ENCODE data around the gene PAPOLB. TPM values are rescaled to one million over a fixed set of nuclear protein-coding genes. Genes with fewer than 3 reads are reported as not detected.
A peak's percentile ranks its signal among the peaks of the same experiment; 100 is the strongest.

Gene PAPOLB
- total RNA-seq, 1 donor from 2014 or later = 0.22 TPM

- no peak for TF ChIP-seq CTCF (IDR thresholded peaks at IDR 0.05; ENCODE audit: unreplicated experiment)
- H3K4me3 Mint-ChIP-seq = no peak overlapping the region
Measured at GRCh38 chr7:4875391-4875790, 13.6 kb upstream of the PAPOLB start.

DNA sequence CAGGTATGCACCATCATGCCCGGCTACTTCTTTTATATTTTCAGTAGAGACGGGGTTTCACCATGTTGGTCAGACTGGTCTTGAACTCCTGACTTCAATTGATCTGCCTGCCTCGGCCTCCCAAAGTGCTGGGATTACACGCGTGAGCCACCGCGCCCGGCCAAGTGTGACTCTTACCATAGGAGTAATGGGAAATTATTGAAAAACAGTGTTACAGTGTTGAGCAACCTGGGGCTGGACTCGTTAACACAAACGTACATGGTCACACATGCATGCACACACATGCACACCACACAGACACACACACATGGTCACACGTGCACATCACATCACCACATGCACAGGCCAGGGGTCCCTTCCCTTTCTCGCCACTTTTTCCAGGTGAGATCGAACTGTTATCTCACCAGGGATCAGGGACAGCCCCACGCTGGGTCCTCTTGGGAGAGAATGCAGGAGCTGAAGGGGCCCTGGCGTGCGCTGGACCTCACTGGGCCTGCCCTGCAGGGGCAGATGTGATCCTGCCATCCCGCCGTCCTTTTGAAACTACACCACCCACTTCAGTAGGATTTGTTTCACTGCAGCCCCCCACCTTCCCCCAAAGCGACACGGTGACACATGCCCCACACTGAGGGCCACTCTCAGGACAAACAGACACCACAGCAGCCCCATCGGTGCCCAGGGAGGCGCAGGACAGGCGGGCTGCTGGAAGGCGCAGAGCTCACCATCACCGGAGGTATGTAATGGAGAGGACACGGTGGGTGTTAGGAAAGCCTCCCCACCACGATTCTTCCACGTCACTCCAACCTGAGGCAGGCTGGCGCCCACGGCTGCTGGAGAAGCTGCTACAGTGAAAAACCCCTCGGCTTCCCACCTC, 11.5 kb upstream of the PAPOLB start:
- Mint-ChIP-seq H3K4me3 (no peak overlapping the region), H3K36me3 (no peaks in the 10 kb centered on the region), H3K9me3 (peaks cover 3% of the 10 kb centered on the region), H3K27me3 (ENCODE audit: low read depth) (no peaks in the 10 kb centered on the region), H3K4me1 (peaks cover 26% of the 10 kb centered on the region), H3K27ac (no peak overlapping the region)
- DNase-seq (ENCODE audit: low spot score in 2 of 2, unreplicated experiment in 2 of 2) = no peak
- no peak for TF ChIP-seq CTCF (IDR thresholded peaks at IDR 0.05; ENCODE audit: unreplicated experiment)

More at GRCh38 chr7:4875391-4875790, 13.6 kb upstream of the PAPOLB start:
- peaks cover 26% of the 10 kb centered on the region for H3K4me1 Mint-ChIP-seq
- no peaks in the 10 kb centered on the region for H3K9me3 Mint-ChIP-seq
- H3K27ac Mint-ChIP-seq = no peak overlapping the region
- peaks cover 1% of the 10 kb centered on the region for H3K27me3 Mint-ChIP-seq (ENCODE audit: low read depth)
- no peak for DNase-seq (ENCODE audit: low spot score in 2 of 2, unreplicated experiment in 2 of 2)
- no peaks in the 10 kb centered on the region for H3K36me3 Mint-ChIP-seq

- peak in 1 of 2 experiments; percentile 61 for DNase-seq (ENCODE audit: low spot score in 2 of 2, unreplicated experiment in 2 of 2)
- peaks cover 4% of the 10 kb centered on the region for H3K9me3 Mint-ChIP-seq
- peak overlapping the region; percentile 69 for H3K27ac Mint-ChIP-seq
- H3K4me3 Mint-ChIP-seq = peak overlapping the region; percentile 35
- no peaks in the 10 kb centered on the region for H3K27me3 Mint-ChIP-seq (ENCODE audit: low read depth)
- H3K36me3 Mint-ChIP-seq = no peaks in the 10 kb centered on the region
- TF ChIP-seq CTCF (IDR thresholded peaks at IDR 0.05; ENCODE audit: unreplicated experiment) = no peak
- H3K4me1 Mint-ChIP-seq = peaks cover 26% of the 10 kb centered on the region
Measured at GRCh38 chr7:4871930-4872675, 10.3 kb upstream of the PAPOLB start.

DNA sequence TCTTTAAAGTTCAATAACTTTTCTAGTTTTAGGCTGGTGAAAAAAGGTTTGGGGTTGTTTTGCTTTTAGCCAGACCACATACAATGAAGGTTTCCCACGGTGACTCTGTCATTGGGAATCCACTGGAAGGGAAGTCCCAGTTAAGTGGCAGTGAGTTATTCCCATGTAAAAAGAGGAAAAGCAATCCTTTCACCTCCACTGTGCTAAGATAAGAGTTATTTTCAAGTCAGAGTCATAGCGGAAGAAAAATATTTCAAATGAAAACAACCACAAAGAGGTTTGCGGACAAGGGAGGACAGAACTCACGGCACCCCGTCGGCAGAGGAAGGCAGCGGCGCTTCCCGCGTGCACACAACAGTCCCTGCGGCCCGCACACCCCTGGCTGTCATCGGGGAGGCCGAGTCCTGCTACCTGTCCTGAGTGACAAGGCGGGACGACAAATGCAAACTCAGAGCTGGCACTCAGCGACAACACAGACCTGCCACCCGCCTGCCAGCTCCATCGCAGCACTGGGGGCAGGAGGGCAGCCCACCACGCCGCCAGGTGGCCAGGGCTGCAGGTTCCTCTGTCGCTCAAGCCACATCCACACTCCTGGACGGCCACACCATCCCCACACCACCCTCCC, 9.3 kb upstream of the PAPOLB start:
- no peak for TF ChIP-seq CTCF (IDR thresholded peaks at IDR 0.05; ENCODE audit: unreplicated experiment)
- Mint-ChIP-seq H3K9me3 (peaks cover 4% of the 10 kb centered on the region), H3K36me3 (no peaks in the 10 kb centered on the region), H3K4me3 (no peak overlapping the region), H3K27ac (peak overlapping the region; percentile 41), H3K27me3 (ENCODE audit: low read depth) (no peaks in the 10 kb centered on the region), H3K4me1 (peaks cover 26% of the 10 kb centered on the region)
- no peak for DNase-seq (ENCODE audit: low spot score in 2 of 2, unreplicated experiment in 2 of 2)

- Mint-ChIP-seq H3K27ac (no peak overlapping the region), H3K4me3 (no peak overlapping the region), H3K9me3 (peaks cover 10% of the 10 kb centered on the region), H3K27me3 (ENCODE audit: low read depth) (peaks cover 11% of the 10 kb centered on the region), H3K36me3 (no peaks in the 10 kb centered on the region), H3K4me1 (peaks cover 25% of the 10 kb centered on the region)
- TF ChIP-seq CTCF (IDR thresholded peaks at IDR 0.05; ENCODE audit: unreplicated experiment) = no peak
- DNase-seq (ENCODE audit: low spot score in 2 of 2, unreplicated experiment in 2 of 2) = no peak
Measured at GRCh38 chr7:4868493-4868892, 6.7 kb upstream of the PAPOLB start.

All from mesothelial cell of epicardium (in vitro differentiated cells).